Adrenal gland (tissue), 5 donors: Measurements from ENCODE around the gene CTPS2.

Experiments
- CTCF ChIP-seq, 6 experiments: fragments of 450-650 bp in 4 of 6; fragments of 200-600 bp in 2 of 6; sonication (generic) in 1 of 6; IDR thresholded peaks; 1 replicate in 5 of 6; 2 replicates in 1 of 6; pipeline versions ENCODE4 v1.5.1 to v1.8.0; 2016 to 2021; ENCODE audit warnings: antibody characterized with exemption in 6 of 6, mild to moderate bottlenecking in 2 of 6, moderate library complexity in 1 of 6
- POLR2A ChIP-seq, 2 donors: fragments of 450-650 bp; IDR thresholded peaks; one replicate each; pipeline ENCODE4 v1.6.1; 2017; ENCODE audit warnings: antibody characterized with exemption in 2 of 2, mild to moderate bottlenecking in 2 of 2, moderate library complexity in 1 of 2
- donor health status: DM: no; HTN: no; CAD: no.

GRCh38 chrX:16733013-16733412 lies 20.5 kb upstream of the CTPS2 start:
- no peak for TF ChIP-seq POLR2A (IDR thresholded peaks at IDR 0.05)
- no peak for TF ChIP-seq CTCF (IDR thresholded peaks at IDR 0.05)
